ENCODE results near the gene AJUBA.

Gene AJUBA

GRCh38 chr14:22929961-22930364 lies 52.4 kb downstream of the AJUBA start:
- no peak for DNase-seq

- peak; percentile 99 for DNase-seq
Measured at GRCh38 chr14:22929104-22929960, 53.0 kb downstream of the AJUBA start, which contains the start of gene PRMT5. PRMT5 (minus strand) TSS chr14:22929376; CDS start chr14:22929361, 15 bp downstream.

GRCh38 chr14:22928237-22929103 lies 53.9 kb downstream of the AJUBA start:
- no peak for DNase-seq

- no peak for DNase-seq
Measured at GRCh38 chr14:22926316-22926715, 56.0 kb downstream of the AJUBA start.

- no peak for DNase-seq
Measured at GRCh38 chr14:22925513-22925912, 56.8 kb downstream of the AJUBA start.

- DNase-seq = no peak
Measured at GRCh38 chr14:22923746-22924145, 58.6 kb downstream of the AJUBA start.

GRCh38 chr14:22922294-22922693 lies 60.1 kb downstream of the AJUBA start:
- DNase-seq = no peak
